T-helper 1 cell treated with Interleukin-12 subunit alpha and Interleukin-12 subunit beta and Interleukin-4 antibody, amounts not matched to agents 30 μg/mL and 1 μg/mL, for 36 hours (primary cell): Measurements from ENCODE around the gene ST7L.

Source experiments
- H3K27ac Mint-ChIP-seq: one replicate; pipeline ENCODE4 v1.8.0; 2021; ENCODE audit warnings: mild to moderate bottlenecking, mixed read lengths
- H3K27me3 Mint-ChIP-seq: one replicate; pipeline ENCODE4 v1.8.0; 2021; ENCODE audit warnings: low read depth, mixed read lengths
- H3K36me3 Mint-ChIP-seq: one replicate; pipeline ENCODE4 v1.8.0; 2021; ENCODE audit warnings: low read depth, mixed read lengths
- H3K4me1 Mint-ChIP-seq: one replicate; pipeline ENCODE4 v1.8.0; 2021; ENCODE audit warnings: low read depth, mixed read lengths
- H3K4me3 Mint-ChIP-seq: one replicate; pipeline ENCODE4 v1.8.0; 2021; ENCODE audit warnings: mild to moderate bottlenecking, moderate library complexity, mixed read lengths
- H3K9me3 Mint-ChIP-seq: one replicate; pipeline ENCODE4 v1.8.0; 2021; ENCODE audit warnings: mixed read lengths

ST7L gene

DNA sequence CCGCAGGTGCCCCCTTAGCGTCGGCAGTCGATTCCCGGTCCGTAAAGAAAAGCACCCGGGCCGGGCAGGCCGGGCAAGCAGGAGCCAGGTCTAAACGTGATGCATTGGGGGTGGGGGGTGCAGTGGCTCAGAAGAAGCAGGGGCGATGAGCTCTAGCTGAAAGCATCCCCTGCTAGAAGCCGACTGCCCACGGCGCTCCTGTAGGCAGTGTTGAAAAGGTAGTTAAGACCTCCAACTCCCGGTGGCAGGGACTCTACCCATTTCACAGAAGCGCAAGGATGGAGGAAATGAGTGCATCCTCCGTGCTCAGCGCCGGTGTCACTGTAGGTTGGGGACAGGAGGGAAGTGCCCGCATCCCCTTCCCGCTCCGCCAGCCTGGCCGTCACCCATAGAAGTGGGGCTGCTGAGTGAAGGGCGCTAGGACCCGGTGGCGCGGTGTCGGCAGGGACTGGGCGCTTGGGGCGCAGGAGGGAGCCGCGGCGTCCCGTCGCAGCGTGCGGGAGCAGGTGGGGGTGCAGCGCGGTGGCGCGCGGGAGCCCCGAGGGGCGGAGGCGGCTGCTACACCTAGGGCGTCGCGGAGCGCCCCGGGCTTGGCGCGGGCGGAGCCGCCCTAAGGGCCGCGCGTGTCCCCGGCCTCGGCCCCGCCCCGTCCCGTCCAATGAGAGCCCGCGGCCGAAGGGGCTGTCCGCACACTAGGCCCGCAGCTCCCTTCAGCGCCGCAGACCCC, 110.5 kb downstream of the ST7L start, which contains the start of gene WNT2B:
Gene WNT2B (plus strand): TSS at position 688 of the 727 bp plus-strand sequence. CDS start 298 bp downstream, outside the sequence.
- Mint-ChIP-seq H3K27ac (no peak within 1 kb of the TSS), H3K36me3 (no peaks in the 10 kb centered on the region), H3K9me3 (no peaks in the 10 kb centered on the region), H3K4me3 (peak within 1 kb of the TSS; percentile 82), H3K27me3 (peaks cover 69% of the 10 kb centered on the region), H3K4me1 (peaks cover 3% of the 10 kb centered on the region)

DNA sequence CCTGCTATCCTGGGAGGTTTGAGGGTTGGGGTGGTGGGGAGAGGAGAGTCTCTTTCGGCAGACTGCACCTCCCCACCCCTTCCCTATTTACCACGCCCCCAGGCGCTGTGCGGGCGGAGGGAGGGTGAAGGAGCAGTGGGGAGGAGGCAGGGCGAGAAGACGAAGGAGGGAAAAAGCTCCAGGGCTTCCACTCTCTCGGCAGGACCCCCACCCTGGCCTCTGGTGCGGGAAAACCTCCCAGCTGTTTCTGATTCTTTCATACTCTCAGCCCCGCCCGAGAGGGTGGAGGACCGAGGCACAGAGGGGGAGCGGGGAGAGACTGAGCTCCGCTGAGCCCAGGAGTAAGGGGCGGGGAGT, 111.0 kb downstream of the ST7L start:
- Mint-ChIP-seq H3K4me3 (peak overlapping the region; percentile 82), H3K4me1 (peaks cover 3% of the 10 kb centered on the region), H3K36me3 (no peaks in the 10 kb centered on the region), H3K27me3 (peaks cover 75% of the 10 kb centered on the region), H3K9me3 (no peaks in the 10 kb centered on the region), H3K27ac (no peak overlapping the region)

DNA sequence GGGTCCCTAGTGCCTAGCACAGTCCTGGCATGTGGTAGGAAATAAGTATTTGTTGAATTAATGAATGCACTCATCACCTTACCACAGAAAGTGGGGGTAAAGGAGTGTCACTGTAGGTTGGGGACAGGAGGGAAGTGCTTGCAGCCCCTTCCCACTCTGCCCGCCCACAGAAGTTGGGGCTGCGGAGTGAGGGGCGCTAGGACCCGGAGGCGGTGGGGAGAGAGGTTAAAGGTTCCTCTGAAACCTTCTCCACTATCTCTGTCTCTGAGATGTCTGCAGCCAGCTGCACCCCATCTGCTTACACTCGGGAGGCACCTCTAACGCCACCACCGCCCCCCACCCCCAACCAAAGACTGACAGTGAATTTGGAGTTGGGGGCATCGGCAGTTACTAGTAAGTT, 111.6 kb downstream of the ST7L start:
- Mint-ChIP-seq H3K9me3 (no peaks in the 10 kb centered on the region), H3K4me1 (peaks cover 5% of the 10 kb centered on the region), H3K27me3 (peaks cover 79% of the 10 kb centered on the region), H3K36me3 (no peaks in the 10 kb centered on the region), H3K4me3 (peak overlapping the region; percentile 82), H3K27ac (no peak overlapping the region)

DNA sequence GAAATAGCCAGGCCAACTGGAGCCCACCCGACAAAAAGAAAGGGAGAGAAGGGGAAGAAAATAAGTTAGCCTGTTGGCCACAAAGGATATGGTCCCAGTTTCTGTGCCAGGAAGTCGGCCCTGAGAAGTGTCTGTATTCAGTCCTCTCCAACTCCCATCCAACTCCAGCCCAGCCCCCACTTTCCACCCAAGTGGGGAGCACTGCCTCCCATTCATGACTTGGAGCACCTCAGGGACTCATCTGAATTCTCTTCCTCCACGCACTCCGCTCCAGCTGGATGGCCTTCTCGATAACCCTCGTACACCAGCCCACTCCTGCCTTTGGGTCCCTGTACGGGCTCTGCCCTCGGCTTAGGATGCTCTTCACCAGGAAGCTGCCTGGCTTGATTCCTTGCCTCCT, 112.2 kb downstream of the ST7L start:
- Mint-ChIP-seq H3K27ac (no peak overlapping the region), H3K4me3 (no peak overlapping the region), H3K9me3 (no peaks in the 10 kb centered on the region), H3K4me1 (peaks cover 5% of the 10 kb centered on the region), H3K36me3 (no peaks in the 10 kb centered on the region), H3K27me3 (peaks cover 77% of the 10 kb centered on the region)

DNA sequence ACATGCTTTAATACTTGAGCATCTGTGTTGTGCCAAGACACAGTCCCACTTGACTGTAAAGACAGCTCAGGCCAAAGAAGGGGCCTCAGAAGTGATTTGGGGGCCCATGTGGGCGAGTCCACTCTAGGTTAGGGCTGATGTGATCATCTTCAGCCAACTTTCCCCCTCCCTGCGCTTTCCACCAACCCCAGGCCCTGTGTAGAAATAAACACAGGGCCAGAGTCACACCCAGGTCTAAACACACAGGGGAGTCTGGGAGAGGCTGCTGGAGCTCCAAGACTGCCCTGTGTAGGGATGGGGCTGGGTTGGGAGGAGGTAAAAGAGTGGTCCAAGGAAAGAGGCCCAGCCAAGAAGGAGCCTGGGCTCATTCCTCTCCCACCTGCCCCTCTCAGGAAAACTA, 112.6 kb downstream of the ST7L start:
- Mint-ChIP-seq H3K27me3 (peaks cover 77% of the 10 kb centered on the region), H3K4me1 (peaks cover 5% of the 10 kb centered on the region), H3K27ac (no peak overlapping the region), H3K4me3 (no peak overlapping the region), H3K9me3 (no peaks in the 10 kb centered on the region), H3K36me3 (no peaks in the 10 kb centered on the region)

DNA sequence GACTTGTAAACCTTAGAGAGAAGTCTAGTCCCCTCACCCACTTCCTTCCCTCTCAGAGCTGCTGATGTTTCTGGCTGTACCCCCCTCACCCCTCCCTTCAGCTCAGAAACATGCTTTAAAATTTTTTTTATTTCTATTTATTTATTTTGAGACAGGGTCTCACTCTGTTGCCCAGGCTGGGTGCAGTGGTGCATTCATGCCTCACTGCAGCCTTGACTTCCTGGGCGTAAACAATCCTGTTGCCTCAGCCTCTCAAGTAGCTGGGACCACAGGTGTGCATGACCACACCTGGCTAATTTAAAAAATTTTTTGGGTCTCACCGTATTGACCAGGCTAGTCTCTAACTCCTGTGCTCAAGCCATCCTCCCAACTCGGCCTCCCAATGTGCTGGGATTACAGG, 113.1 kb downstream of the ST7L start:
- peaks cover 79% of the 10 kb centered on the region for H3K27me3 Mint-ChIP-seq
- peaks cover 5% of the 10 kb centered on the region for H3K4me1 Mint-ChIP-seq
- H3K9me3 Mint-ChIP-seq: no peaks in the 10 kb centered on the region
- H3K4me3 Mint-ChIP-seq: no peak overlapping the region
- no peak overlapping the region for H3K27ac Mint-ChIP-seq
- H3K36me3 Mint-ChIP-seq: no peaks in the 10 kb centered on the region

DNA sequence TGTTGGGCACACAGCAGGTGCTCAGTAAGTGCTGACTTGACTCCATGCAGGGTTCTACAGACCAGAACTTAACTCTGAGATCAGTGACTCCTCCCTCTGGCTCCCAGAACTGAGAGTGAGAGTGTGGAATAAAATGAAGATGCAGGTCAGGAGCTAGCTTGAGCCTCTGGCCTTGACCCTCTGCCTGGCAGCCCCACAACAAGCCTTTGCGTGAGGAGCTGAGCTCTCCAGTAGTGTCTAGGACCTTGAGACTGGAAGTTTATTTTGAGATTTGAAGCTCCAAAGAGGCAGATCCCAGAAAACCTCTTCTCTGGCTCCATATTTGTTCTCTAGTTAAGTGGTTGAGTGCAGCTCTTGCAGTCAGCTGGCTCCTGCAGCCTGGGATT, 113.5 kb downstream of the ST7L start:
- no peak overlapping the region for H3K4me3 Mint-ChIP-seq
- no peak overlapping the region for H3K27ac Mint-ChIP-seq
- H3K27me3 Mint-ChIP-seq: peaks cover 76% of the 10 kb centered on the region
- no peaks in the 10 kb centered on the region for H3K36me3 Mint-ChIP-seq
- H3K9me3 Mint-ChIP-seq: no peaks in the 10 kb centered on the region
- H3K4me1 Mint-ChIP-seq: peaks cover 5% of the 10 kb centered on the region

DNA sequence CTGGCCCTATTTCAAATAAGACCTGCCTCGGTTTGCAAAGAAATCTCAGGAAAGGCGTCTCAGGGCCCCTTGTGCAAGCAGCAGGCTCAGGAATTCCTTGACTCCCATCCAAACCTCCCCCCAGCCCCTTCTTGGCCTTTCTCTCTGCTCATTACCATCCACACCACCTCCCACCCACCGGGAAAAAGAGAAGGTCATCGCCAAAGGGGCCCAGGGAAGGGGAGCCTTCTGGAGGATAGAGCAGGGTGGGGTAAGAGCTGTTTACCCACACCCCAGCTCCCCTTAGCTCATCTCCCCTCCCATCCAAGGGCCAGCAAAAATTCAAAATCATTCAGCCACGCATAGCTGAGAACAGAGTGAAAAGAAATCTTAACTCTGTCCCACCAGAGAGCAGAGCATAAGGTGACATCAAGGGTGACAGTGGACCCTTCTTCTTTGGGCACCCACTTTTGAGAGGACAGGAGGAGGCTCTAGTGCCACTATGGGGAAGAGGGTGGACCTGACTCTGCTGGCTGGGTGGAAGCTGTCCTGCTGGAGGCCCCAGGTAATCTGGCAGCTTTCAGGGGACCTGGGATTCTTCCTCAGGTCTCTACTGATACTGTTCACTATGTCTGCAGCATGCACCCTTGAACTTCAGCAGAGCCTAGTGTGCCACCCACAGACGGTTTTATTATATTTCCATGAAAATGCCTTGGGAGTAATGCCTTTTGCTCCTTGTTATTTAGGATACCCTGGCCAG, 114.1 kb downstream of the ST7L start:
- H3K27ac Mint-ChIP-seq: no peak overlapping the region
- H3K36me3 Mint-ChIP-seq: no peaks in the 10 kb centered on the region
- H3K4me3 Mint-ChIP-seq: no peak overlapping the region
- H3K4me1 Mint-ChIP-seq: peaks cover 5% of the 10 kb centered on the region
- no peaks in the 10 kb centered on the region for H3K9me3 Mint-ChIP-seq
- peaks cover 73% of the 10 kb centered on the region for H3K27me3 Mint-ChIP-seq

DNA sequence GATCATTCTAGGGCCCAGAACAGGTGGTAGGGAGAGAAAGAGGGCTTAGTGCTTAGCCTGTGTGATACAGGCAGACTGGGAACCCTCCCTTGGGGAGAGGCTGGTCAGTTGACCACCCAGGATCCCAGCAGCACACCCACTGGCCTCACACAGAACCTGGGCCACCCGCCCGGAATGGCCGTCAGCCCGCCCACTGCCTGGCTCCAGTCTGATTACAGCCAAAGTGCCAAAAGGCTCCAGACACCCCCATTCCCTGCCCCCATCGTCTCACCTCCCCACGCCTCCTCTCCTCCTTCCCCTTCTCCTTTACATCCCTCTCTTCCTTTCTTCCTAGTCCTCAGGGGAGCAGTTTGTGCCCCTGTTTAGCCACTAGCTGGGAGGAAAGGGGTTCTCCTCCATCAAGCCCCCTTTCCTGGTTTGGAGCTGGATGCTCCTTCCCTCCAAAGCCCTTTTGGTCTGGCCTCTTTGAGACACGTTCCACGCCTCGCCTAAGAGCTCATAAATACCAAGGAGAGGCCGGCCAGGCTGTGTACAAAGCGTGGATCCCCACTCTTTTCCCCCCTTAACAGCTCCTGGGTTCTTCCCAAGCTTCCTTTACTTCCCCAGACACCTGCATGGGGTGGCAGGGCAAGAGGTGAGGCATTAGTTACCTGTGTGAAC, 114.8 kb downstream of the ST7L start:
- H3K4me1 Mint-ChIP-seq: peaks cover 5% of the 10 kb centered on the region
- no peaks in the 10 kb centered on the region for H3K36me3 Mint-ChIP-seq
- H3K9me3 Mint-ChIP-seq: no peaks in the 10 kb centered on the region
- H3K27me3 Mint-ChIP-seq: peaks cover 73% of the 10 kb centered on the region
- H3K4me3 Mint-ChIP-seq: no peak overlapping the region
- no peak overlapping the region for H3K27ac Mint-ChIP-seq

DNA sequence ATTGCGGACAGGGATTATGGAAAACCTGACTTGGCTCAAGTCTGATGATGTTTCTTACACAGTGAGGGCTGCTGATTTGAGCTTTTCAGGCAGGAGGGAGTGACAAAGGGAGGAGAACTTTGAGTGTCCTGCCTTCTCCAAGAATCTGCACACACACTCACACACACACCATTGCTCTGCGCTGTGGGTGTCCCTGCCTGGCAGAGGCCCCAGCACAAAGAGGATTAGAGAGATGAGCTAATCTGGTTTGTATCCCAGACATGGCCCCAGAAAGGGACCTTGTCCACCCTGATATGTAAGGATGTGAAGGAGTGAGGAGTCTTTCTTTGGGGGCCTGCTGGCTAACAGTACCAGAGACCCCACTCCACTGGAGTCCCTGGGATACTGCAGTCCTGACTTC, 116.1 kb downstream of the ST7L start:
- Mint-ChIP-seq H3K36me3 (no peaks in the 10 kb centered on the region), H3K27ac (no peak overlapping the region), H3K9me3 (no peaks in the 10 kb centered on the region), H3K4me3 (peak overlapping the region; percentile 1), H3K4me1 (peaks cover 2% of the 10 kb centered on the region), H3K27me3 (peaks cover 77% of the 10 kb centered on the region)

DNA sequence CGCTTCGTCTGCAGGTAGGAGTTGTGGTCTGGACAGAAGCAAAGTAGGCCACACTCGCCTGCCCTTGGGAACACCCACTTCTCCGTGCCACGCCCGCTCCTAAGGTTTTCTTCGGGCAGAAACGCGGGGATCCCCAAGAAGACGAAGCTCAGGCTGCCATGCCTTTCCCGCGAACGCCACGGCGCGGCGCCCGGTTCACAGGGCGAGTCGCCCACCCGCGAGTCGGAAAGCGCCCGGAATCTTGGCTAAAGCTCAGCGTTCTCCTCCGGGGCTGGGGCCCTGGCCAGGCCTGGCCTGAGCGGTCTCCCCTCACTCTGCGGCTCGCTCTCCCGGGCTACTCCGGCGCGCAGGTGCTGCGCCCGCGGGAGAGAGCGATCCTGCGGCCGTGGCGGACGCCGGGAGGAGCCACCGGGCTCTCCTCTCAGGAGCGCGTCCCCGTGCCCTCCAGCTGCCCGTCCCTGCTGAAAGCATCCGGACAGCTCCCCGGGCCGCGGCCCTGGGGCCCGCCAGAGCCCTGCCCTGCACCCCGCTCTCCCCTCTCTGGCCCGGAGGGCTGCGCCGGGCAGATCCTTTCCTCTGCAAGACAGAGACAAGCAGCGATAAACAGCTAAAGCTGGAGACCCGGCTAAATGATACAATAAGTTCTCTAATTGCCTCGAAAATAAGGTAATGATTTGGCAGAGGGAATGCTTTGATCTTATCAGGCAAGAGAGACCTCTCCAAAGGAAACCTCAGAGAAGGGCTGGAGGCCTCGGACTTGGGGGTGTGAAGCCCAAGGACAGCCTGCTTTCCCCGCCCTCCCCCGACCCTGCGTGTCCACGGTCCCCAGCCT, 116.9 kb downstream of the ST7L start:
- Mint-ChIP-seq H3K9me3 (no peaks in the 10 kb centered on the region), H3K36me3 (no peaks in the 10 kb centered on the region), H3K27me3 (peaks cover 77% of the 10 kb centered on the region), H3K4me3 (peak overlapping the region; percentile 59), H3K4me1 (peaks cover 2% of the 10 kb centered on the region), H3K27ac (no peak overlapping the region)

DNA sequence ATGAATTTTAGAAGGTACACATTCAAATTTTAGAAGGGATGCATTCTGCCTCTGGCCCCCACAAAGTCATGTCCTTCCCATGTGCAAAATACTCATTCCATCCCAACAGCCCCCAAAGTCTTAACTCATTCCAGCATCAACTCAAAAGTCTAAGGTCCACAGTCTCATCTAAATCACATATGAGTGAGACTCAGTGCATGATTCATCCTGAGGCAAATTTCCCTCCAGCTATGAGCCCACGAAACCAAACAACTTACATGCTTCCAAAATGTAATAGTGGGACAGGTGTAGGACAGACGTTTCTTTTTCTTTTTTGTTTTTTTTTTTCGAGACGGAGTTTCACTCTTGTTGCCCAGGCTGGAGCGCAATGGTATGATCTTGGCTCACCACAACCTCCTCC, 122.7 kb downstream of the ST7L start:
- H3K4me1 Mint-ChIP-seq: no peaks in the 10 kb centered on the region
- no peak overlapping the region for H3K27ac Mint-ChIP-seq
- H3K4me3 Mint-ChIP-seq: no peak overlapping the region
- no peaks in the 10 kb centered on the region for H3K9me3 Mint-ChIP-seq
- no peaks in the 10 kb centered on the region for H3K36me3 Mint-ChIP-seq
- peaks cover 58% of the 10 kb centered on the region for H3K27me3 Mint-ChIP-seq

DNA sequence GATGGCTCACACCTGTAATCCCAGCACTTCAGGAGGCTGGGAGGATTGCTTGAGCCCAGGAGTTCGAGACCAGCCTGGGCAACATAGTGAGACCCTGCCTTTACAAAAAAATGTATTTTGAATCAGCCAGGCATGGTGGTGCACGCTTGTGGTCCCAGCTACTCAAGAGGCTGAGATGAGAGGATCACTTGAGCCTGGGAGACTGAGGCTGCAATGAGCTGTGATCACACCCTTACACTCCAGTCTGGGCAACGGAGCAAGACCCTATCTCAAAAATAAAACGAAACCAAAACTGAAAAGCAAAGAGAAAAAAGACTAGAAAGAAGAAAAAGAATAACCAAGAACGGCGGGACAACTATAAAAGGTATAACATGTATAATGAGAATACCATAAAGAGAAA, 125.6 kb downstream of the ST7L start:
- Mint-ChIP-seq H3K4me3 (no peak overlapping the region), H3K27ac (no peak overlapping the region), H3K27me3 (peaks cover 36% of the 10 kb centered on the region), H3K4me1 (no peaks in the 10 kb centered on the region), H3K36me3 (no peaks in the 10 kb centered on the region), H3K9me3 (no peaks in the 10 kb centered on the region)

DNA sequence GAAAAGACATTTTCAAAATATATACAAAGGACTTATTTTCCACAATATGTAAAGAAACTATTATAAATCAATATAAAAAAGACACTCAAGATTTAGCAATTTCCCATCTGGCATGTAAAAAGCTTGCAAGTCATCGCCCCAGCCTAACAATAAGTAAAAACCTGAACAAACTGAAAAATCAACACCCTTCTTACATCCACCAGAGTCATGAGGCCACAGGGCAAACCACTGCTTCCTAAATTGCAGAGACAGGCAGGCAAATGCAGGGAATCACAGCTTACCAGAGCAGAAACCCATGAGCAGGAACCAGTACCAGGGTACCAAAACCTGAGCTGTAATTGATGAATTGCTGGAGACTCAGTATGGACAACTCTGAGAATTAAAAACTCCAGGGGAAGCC, 126.9 kb downstream of the ST7L start:
- no peaks in the 10 kb centered on the region for H3K9me3 Mint-ChIP-seq
- H3K4me3 Mint-ChIP-seq: no peak overlapping the region
- H3K36me3 Mint-ChIP-seq: no peaks in the 10 kb centered on the region
- no peaks in the 10 kb centered on the region for H3K4me1 Mint-ChIP-seq
- H3K27ac Mint-ChIP-seq: no peak overlapping the region
- H3K27me3 Mint-ChIP-seq: peaks cover 24% of the 10 kb centered on the region
